Activated T-cell treated with anti-CD3 and anti-CD28 coated beads for 4 hours (primary cell): Measurements from ENCODE around the gene SEZ6L.

ENCODE experiments used
- DNase-seq: peaks from one replicate; pipeline ENCODE4 v3.0.0-alpha.2; 2020

Gene SEZ6L

DNA sequence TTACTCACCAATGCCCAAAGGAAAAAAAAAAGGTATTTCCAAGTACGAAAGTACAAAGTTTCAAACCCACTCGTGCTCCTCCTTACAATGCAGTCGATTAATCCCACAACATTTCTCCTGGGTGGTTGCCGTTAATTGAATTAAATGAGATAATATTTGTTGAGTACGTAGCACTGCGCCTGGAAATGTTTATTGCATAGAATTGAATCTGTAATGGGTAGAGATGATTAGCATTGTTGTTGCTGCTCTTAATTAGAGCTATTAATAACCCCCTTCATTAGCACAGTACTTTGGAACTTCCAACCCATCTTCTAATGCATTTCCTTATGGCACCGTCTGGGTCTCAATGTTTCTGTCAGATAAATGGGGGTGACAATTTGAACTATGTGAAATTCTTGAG, 77.3 kb downstream of the SEZ6L start:
- DNase-seq = no peak

DNA sequence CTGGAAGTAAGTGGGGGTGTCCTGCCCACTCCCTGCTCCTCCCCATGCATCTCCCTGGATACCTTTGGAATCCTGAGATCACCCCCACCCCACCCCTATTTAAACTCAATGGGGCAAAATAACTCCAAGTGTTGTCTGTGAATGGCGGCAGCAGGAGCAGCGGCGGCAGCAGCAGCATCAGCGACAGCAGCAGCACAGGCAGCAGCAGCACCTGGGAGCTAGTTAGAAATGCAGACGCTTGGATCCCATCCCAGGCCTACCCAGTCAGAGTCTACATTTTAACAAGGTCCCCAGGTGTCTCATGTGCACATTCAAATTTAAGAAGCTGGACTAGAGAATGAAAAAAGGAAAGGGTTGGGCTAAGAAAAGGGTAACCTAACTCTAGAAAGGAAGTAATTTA, 82.6 kb downstream of the SEZ6L start:
- no peak for DNase-seq

DNA sequence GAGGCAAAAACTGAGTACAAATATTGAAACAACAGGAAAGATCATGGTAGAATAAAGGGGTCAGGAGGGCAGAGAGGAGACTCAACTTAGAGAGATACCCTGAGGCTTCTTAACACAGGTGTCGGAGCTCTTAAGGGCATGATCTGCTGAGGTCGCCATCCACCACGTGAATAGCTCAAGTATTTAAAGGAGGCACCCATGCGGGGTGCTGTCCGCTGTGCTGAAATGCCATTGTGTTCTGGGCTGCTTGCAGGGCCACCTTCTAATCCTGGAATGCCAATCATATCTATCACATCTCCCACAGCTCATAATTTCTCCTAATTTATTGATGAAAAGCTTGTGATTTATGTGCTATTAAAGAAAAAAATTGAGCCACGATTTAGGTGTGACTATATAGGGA, 90.2 kb downstream of the SEZ6L start:
- DNase-seq = no peak

DNA sequence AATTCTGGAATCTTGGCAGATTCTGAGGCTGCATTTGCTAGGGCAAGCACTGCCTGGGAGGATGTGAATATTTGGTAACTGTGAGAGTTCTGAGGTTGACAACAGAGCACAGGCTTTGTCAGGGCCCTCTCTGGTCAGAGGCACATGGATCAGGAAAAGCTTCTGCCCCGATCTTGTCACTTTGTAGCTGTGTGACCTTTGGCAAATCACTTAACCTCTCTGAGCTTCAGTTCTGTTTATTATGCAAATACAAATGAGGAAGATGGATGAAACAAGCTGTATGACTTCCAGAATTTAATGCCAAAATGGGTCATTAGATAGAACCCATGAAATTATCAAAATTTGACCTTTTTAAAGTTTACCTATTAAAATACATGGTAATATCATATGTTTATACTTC, 94.9 kb downstream of the SEZ6L start:
- no peak for DNase-seq

- no peak for DNase-seq
Measured at GRCh38 chr22:26265281-26265680, 96.0 kb downstream of the SEZ6L start.

- no peak for DNase-seq
Measured at GRCh38 chr22:26265909-26266308, 96.6 kb downstream of the SEZ6L start.

DNA sequence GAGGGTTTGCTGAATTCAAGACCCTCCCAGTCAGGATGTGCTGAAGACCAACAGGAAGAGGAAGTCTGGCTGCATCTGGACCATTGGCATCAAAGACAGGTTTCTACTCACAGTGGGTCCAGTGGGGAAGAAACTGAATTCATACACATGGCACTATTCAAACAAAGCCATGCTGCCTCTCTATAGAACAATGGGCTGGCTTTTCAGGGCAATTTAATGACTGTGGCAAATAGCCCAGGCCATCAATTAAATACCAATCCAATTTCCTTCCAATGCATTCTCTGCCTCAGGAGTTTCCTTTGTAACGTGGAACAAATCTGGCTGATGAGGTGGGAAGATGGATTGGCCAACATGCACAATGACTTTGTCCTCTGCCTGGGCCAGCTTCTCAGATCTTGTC, 98.6 kb downstream of the SEZ6L start:
- DNase-seq = no peak

GRCh38 chr22:26269572-26269971, 100.3 kb downstream of the SEZ6L start:
- no peak for DNase-seq

GRCh38 chr22:26271427-26271826, 102.2 kb downstream of the SEZ6L start:
- no peak for DNase-seq

DNA sequence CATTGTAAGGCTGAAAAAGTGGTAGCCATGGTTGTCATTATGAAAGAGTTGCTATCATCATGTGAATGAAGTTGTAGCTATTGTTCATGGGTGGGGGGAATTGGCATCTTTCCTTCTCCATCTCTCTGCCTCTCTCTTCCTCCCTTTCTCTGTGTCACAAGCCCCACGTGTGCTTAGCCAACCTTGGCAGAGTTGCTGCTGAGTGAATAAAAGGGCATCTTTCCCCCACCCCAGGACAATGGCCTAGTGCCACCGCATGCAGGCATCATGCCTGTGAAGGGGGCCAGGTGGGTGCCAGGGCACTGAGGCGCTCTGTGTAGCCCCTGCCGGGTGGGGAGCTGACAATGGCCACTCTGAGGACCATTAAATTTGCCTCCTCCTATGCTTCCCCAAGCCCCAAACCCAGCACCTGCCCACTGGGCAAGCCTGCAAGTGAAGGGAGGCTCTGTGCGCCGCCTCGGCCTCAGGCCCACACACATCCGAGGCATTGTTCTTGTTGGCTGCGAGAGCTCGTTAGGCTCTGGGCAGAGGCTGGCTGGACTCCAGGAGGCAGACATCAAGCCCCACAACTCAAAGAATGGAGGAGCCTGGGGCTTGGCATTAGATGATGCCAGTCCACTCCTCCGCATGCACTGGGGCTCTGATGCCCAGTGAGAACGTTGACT, 103.9 kb downstream of the SEZ6L start:
- DNase-seq = no peak

- no peak for DNase-seq
Measured at GRCh38 chr22:26276529-26277160, 107.4 kb downstream of the SEZ6L start.

GRCh38 chr22:26281941-26282340, 112.7 kb downstream of the SEZ6L start:
- DNase-seq = no peak

DNA sequence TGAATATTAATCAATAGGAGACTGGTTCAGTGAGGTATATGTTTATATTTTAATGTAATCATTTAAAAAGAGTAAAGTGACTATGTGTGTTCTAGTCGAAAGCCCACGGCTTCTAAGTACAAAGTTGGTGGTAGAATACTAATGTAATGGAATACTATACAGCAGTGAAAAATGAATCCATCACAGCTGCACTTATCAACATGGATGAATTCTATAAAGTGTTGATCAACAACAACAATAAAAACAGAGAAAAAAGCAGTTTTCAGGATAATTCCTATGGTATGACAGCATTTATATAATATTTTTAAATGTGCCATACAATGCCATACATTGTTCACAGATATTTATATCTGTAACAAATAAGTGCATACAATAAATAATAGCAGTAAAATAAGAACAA, 114.1 kb downstream of the SEZ6L start:
- DNase-seq = no peak

GRCh38 chr22:26285632-26286031, 116.4 kb downstream of the SEZ6L start:
- DNase-seq = no peak

DNA sequence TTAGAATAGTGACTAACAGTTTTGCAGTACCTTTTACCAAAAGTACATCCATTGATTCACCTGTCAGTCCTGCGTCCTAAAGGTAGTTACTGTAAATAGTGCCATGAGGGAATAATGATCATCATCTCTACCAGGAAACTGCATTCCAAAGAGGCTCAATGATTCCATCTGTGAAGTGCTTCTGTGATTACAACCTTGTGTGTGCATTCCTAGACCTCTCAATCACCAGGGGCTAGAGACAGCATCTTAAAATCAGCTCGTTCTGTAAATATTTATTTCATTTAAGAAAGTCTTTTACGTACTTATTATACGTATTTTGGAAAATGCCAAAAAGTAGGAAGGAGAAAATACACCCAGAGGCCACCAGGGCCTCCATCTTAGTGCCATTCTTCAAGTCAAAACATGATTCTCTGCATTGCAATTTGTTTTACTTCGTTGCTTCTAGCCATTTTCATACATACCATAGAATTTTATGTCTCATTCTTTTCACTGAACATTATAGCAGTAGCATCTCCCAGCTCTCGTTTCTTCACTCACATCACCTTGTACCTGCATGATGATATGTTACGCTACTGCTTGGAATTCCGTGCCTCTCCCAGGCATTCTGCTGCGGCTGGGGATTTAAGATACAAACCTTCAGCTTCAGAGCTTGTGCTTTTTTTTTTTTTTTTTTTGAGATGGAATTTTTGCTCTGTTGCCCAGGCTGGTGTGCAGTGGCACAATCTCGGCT, 117.0 kb downstream of the SEZ6L start:
- no peak for DNase-seq

DNA sequence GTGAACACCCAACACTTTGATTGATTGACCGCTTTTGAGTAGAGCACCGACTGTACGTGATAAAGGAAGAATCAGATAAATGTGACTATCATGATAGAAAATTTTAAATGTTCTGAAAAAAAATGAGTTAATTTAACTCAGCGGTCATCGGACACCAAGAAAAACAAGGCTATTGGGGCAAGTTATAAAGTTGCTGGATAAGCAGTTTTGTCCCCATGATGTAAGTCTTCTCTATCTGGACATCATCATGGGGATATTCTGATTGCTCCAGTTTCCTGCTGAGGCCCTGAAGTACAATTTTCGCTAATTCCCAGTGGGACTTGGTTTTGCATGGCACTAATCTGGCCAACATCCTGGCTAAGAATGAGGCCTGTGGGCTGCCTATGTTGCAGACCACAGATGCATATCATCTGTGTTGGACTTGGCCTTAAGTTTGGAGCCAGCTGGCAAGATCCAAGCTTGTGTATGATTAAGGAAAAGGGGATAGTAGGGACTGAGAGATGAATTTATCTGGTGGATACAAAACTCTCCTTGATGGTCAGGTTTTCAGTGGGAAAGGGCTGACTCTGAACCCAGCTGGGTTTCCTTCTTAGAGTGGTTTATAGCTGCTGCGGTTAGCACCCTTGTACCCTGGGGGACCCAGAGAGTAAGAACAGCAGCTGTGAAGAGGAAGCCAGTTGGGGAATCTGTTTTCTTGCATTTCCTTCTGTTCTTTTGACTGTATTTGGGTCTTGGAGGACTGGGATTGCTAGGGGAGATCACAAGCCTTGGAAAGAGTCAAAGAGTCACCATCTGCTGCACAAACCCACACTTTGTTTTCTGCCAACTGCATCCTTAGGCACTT, 118.3 kb downstream of the SEZ6L start:
- DNase-seq = no peak

- no peak for DNase-seq
Measured at GRCh38 chr22:26289611-26290101, 120.4 kb downstream of the SEZ6L start.

DNA sequence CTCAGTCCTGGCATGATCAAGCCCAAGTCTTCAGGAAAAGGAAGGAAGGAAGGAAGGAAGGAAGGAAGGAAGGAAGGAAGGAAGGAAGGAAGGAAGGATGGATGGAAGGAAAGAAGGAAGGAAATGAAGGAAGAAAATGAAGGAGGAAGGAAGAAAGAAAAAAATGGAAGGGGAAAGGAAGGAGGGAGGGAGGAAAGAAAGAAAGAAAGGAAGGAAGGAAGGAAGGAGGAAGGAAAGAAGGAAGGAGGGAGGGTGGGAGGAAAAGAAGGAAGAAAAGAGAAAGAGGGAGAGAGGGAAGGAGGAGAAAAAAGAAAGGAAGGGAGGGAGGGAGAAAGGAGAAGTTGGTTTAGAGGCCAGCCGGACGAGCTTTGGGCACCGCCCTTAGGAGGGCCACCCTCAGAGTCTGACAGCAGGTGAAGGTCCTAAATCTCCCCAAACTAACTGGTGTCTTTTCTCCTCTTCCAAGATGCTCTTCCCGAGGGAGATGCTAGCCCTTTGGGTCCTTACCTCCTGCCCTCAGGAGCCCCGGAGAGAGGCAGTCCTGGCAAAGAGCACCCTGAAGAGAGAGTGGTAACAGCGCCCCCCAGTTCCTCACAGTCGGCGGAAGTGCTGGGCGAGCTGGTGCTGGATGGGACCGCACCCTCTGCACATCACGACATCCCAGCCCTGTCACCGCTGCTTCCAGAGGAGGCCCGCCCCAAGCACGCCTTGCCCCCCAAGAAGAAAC, 122.8 kb downstream of the SEZ6L start:
- no peak for DNase-seq

- DNase-seq = no peak
Measured at GRCh38 chr22:26292667-26292995, 123.4 kb downstream of the SEZ6L start.

DNA sequence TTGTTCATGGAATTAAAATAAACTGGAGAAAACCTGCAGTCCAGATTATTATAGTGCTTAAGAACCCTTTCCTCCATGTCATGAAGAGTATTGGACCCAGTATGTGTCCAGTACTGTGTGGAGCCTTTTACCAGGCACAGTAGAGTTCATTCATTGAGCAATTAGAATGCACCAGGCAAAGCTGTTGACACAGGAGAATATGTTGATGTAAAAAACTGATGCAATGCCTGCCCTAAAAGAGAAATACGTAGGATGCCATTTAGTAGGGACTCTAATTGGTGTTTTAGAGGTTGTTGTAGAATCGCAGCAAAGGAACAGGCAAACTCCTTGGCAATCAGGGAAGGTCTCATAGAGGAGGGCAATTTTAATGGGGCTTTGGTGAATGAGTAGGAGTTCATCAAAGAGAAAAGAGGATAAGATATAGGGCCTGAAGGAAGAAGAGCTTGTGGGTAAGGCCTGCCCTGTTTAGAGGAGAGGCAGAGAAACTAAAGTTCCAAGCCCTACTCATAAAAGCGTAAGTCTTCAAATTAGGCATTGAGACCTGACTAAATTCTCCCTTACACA, 126.4 kb downstream of the SEZ6L start:
- DNase-seq = no peak

DNA sequence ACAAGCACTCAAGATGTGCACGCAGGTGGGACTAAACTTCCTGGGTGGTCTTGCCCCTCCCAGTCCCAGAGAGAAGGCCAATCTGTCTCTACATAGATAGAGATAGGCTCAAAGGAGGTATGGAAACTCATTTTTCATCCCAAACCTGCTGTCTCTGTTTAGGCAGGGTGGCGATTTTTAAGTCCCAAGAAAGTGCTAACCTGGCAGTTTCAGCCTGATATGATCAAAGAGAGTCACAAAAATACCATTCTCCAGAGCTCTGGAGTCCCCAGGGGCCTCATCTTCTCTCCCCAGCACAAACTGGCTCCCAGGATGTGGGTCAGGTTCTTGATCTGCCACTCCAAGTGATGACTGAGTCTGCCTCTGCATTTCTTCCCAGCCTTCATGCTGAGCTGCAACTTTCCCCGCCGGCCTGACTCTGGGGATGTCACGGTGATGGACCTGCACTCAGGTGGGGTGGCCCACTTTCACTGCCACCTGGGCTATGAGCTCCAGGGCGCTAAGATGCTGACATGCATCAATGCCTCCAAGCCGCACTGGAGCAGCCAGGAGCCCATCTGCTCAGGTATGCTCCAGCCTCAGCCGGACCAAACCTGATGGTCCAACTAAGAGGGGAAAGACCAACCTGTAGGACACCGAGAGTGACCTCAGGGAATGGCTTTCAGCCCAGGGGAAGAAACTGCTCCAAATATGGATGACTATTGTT, 129.5 kb downstream of the SEZ6L start:
- no peak for DNase-seq

DNA sequence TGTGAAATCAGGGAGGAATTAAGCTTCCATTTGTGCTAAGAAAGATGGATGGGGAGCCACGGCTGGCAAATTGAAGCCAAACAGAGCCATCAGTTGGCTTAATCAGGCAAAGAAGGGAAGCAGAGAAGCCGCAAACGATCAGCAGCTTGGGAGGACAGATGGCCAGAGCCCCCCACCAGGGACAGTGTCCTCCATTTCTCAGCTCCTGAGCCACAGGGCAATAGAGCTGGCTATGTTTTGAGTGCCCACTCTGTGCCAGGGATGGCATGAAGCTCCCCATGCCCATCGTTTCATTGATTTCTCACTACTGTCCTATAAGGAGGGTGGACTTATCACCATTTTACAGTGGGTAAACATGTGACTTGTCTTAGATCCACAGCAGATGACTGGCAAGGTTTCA, 133.5 kb downstream of the SEZ6L start:
- DNase-seq = no peak
